GM19099 (cell line): ENCODE data around the gene WWP2.

ENCODE experiments used
- POLR2A ChIP-seq: IDR thresholded peaks from 3 replicates; pipeline ENCODE4 v1.6.1; 2011; ENCODE audit warnings: low read depth; ENCODE audit not compliant: insufficient read length; ENCODE audit errors: extremely low read depth

The WWP2 gene

GRCh38 chr16:69818891-69819545, 56.9 kb downstream of the WWP2 start:
- no peak for TF ChIP-seq POLR2A

GRCh38 chr16:69820926-69821541, 58.9 kb downstream of the WWP2 start:
- TF ChIP-seq POLR2A, result no peak

DNA sequence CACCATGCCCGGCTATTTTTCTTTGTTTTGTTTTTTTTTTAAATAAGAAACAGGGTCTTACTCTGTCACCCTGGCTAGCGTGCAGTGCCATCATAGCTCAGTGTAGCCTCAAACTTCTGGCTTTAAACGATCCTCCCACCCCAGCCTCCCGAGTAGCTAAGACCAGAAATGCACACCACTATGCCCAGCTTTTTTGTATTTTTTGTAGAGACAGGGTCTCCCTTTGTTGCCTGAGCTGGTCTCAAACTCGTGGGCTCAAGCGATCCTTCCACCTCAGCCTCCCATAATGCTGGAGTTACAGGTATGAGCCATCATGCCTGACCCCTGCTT, 59.7 kb downstream of the WWP2 start:
- TF ChIP-seq POLR2A, result no peak

GRCh38 chr16:69822174-69822935, 60.2 kb downstream of the WWP2 start:
- no peak for TF ChIP-seq POLR2A

DNA sequence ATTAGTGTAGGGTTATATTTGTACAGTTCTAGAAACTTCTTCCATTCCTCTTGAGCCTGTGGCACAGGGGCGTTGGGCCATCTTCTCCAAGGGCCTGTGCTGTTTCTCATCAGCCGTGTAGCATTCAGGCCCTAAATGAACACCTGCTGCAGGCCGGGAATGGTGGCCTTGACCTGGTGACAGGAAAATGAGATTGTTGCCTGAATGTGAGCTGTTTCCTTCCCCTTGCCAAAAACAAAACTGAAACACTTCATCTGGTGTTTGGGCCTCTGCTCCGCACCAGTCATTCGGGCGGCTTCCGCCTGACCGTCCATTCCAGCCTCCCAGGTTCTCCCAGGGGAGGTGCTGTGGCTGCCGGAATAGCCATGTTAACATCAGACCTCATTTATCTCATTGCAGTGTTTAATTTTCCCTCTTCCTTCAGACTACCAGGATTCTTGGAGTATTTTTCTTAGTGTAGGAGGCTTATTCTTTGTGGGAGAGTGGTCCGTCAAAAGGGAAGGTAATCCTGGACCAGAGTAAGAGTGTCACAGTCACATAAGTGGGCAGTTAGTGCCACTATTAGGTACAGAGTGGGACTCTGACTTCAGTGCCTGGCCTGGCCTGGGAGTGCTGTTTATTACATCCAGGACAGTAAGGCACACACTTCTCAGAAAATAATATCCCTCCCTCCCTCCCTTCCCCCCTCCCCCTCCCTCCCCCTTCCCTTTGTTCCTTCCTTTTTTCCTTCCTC, 61.9 kb downstream of the WWP2 start:
- TF ChIP-seq POLR2A, result peak; percentile 74

DNA sequence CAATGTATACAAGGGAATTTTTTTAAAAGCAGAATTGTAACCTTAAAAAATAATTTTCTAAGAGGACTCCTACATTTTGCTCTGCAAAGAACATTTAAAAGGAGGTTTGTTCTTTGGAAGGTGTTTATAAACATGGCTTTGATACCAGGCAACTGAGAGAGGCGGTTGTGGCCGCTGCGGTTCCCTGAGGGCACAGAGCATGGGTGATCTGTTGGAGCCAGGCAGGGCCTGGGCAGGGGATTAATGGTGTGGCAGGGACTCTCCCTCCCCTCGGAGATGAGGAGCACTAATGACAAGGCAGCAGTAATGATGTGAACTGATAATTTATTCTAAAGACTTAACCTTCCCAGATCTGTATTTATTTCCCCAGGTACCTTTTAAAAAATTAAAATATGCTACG, 65.4 kb downstream of the WWP2 start:
- TF ChIP-seq POLR2A, result no peak

DNA sequence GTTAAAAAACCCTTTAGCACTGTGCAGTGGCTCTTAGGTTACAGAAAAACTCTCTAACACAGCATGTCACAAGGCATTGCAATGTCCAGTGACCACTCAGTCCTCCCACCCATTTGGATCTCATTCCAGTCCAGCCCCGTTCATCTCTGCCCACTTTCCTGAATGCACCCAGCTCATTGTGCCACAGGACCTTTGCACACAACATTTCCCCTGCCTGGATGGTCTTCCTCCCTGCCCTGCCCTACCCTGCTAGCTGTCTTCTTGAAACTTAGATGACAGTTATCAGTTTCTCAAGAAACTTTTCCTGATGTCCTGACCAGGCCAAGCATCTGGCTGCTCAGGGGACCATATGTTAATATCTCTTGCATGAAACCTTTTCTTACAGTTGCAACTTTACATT, 67.2 kb downstream of the WWP2 start:
- TF ChIP-seq POLR2A, result no peak

- TF ChIP-seq POLR2A, result no peak
Measured at GRCh38 chr16:69830146-69830533, 68.0 kb downstream of the WWP2 start.

- TF ChIP-seq POLR2A, result no peak
Measured at GRCh38 chr16:69830534-69831211, 68.5 kb downstream of the WWP2 start.

GRCh38 chr16:69831212-69832123, 69.3 kb downstream of the WWP2 start:
- no peak for TF ChIP-seq POLR2A

DNA sequence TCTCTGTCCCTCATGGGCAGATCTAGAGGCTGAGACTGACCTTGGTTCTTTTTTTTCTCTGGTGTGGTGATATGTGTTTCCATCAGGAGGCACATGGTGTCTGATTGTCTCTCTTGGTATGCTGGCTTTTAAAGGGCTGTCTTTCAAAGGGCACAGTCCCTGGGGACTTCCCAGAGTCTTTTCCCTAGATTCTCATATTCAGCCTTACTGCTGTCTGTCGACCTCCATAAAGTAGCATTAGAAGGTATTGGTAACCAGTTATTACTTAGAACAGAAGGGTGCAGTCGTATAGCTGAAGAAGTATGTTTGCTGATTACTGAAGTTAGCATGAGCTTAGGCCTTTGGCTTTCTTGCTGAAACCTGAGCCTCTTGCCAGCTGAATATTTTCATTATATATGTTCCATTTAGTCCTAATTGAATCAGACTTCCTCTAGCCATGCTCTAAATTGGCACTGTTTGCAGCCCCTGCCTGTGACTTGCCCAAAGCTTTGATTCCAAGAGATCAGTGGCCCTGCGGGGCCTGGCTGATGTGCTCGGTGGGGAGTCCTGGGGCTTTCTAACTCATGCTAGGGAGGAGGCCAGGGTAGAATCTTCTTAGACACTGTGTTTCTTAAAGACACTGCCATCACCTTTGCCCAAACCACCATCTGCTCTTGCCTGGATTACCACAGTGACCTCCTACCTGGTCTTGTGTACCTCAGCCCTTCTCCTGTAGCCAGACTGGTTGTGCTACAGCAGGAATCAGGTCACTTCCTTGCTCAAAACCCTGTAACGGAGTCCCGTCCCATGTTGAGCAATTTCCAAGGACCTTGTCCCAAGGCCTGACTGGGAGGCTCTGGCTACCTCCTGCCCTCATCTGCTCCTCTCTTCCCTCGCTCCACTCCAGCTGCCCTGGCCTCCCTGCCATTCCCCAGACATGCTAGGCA, 71.5 kb downstream of the WWP2 start:
- no peak for TF ChIP-seq POLR2A

DNA sequence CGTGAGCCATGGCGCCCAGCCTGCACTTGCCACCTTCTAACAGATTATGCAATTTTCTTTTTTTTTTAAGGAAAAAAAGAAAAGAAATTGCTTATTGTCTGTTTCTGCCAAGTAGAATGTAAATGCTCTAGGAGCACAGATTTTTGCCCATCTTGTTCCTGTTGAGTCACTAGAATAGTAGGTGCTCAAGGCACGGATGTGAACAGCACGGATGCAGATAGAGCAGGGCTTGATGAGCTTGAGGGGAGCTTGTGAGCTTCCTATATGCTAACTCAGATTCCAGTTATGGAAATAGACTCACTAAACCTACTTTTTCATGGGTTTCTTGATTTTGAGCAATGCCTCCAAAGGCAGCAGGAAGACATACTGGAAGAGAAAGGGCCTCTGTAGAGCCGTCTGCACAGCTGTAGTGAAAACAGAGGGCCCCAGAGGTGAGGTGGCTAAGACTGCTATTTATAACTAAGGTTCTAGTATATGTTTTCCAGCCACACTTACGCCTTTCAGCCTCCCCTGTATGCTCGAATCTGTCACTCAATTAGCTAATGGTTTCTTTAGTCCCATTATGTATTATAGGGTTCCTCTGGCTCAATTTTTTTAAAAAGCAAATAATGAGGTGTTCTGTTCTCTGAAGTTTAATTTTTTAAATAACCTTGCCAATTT, 72.8 kb downstream of the WWP2 start:
- no peak for TF ChIP-seq POLR2A
